Peyer's patch (tissue), 4 donors: ENCODE data around the gene CPED1.

Experiments used
- CTCF ChIP-seq, 6 experiments: fragments of 450-650 bp in 4 of 6; fragments of 200-600 bp in 2 of 6; sonication (generic) in 1 of 6; IDR thresholded peaks; one replicate each; pipeline ENCODE4 v1.5.1; 2017 to 2019; ENCODE audit warnings: antibody characterized with exemption in 6 of 6, mild to moderate bottlenecking in 3 of 6, moderate library complexity in 1 of 6
- POLR2A ChIP-seq, 2 donors: fragments of 450-650 bp; IDR thresholded peaks; one replicate each; pipeline ENCODE4 v1.5.1; 2017; ENCODE audit warnings: antibody characterized with exemption in 2 of 2, mild to moderate bottlenecking in 2 of 2, moderate library complexity in 2 of 2

DNA sequence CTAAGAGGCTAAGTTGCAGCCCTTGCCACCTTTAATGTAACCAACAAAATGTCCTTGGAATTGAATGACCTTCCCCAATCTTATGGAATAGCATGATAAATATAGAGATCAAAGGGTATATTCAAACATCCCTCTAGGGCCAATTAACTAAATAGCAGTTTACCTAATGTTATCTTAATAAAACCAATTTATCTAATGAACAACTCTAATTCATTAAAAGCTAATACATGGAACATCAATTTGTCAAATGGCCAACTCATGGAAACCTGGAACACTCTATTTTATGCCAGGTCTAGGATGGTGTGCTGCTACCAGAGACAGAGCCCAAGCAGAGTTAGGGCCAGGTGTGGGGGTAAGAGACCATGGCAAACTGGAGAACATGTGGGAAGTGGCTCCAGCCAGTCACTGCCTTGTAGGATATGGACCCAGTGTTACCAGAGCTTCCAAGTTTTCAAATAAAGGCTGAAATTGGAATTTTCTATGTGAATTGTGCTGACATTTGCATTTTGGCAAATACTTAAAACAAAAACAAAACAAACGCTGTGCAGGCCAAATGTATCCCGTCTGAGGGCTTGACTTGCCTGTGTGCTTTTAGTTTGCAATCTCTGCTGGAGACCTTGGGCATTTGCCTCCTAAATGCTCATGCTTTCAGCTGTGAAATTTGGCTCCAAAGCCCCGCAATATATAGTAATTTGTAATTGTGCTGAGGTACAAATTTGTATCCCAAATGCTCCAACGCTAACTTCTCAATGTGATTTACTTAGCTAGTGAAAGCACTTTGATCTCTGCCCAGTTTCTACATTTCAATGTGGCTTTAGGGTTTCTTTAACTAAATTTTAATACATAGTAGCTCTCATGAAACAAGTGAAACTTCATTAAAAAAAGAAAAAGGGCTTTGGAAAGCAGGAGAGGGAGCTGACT is 55.1 kb downstream of the CPED1 start:
- TF ChIP-seq CTCF (IDR thresholded peaks at IDR 0.05) (no peak), POLR2A (IDR thresholded peaks at IDR 0.05) (no peak)
